Epithelial cell of proximal tubule (primary cell): ENCODE results near the gene DPYD. TPM values are rescaled to one million over a fixed set of nuclear protein-coding genes. Genes with fewer than 3 reads are reported as not detected.

Experiments
- DNase-seq: peaks from one replicate; pipeline ENCODE4 v3.0.0-alpha.2; 2011; ENCODE audit warnings: low read depth
- H3K4me3 ChIP-seq: 2 replicates; pipeline ENCODE4 v1.5.1; 2011; ENCODE audit warnings: low read depth, mild to moderate bottlenecking, low read length
- CTCF ChIP-seq: conservative IDR thresholded peaks from 2 replicates; pipeline ENCODE4 v1.5.1; 2012; ENCODE audit warnings: low read depth, mild to moderate bottlenecking, low read length
- total RNA-seq: library from RNA; depleted of rRNA; stranded (reverse); fragments of >200 nt; gene quantifications from 2 replicates; pipeline ENCODE4 v1.2.3, GENCODE V29; 2015

The DPYD gene
- total RNA-seq, 1 donor from 2014 or later = 5.1 TPM

GRCh38 chr1:97816927-97817326 is 103.9 kb downstream of the DPYD start:
- DNase-seq = no peak
- TF ChIP-seq CTCF = no peak
- H3K4me3 ChIP-seq = no peak overlapping the region

- no peak for TF ChIP-seq CTCF
- no peak overlapping the region for H3K4me3 ChIP-seq
- no peak for DNase-seq
These were observed 106.0 kb downstream of the DPYD start for GRCh38 chr1:97814804-97815203.

- no peak for DNase-seq
- no peak for TF ChIP-seq CTCF
These were observed 106.7 kb downstream of the DPYD start for GRCh38 chr1:97814121-97814520.

GRCh38 chr1:97812076-97812475 is 108.8 kb downstream of the DPYD start:
- no peak overlapping the region for H3K4me3 ChIP-seq
- DNase-seq = no peak
- TF ChIP-seq CTCF = no peak

More at GRCh38 chr1:97814121-97814520, 106.7 kb downstream of the DPYD start:
- no peak overlapping the region for H3K4me3 ChIP-seq

- H3K4me3 ChIP-seq = no peak overlapping the region
- TF ChIP-seq CTCF = no peak
- no peak for DNase-seq
These were observed 113.8 kb downstream of the DPYD start for GRCh38 chr1:97806996-97807520.

- no peak for TF ChIP-seq CTCF
- DNase-seq = no peak
These were observed 114.5 kb downstream of the DPYD start for GRCh38 chr1:97806326-97806725.

GRCh38 chr1:97805093-97805492 is 115.7 kb downstream of the DPYD start:
- DNase-seq = no peak
- TF ChIP-seq CTCF = no peak
- H3K4me3 ChIP-seq = no peak overlapping the region

More at GRCh38 chr1:97806326-97806725, 114.5 kb downstream of the DPYD start:
- H3K4me3 ChIP-seq = no peak overlapping the region
